GM12874 (cell line): ENCODE results near the gene SLC35B1.

Source experiments
- CTCF ChIP-seq: IDR thresholded peaks from 2 replicates; pipeline ENCODE4 v1.5.1; 2011; ENCODE audit warnings: low read depth, mild to moderate bottlenecking, control low read depth, low read length, moderate library complexity; ENCODE audit not compliant: insufficient read depth

SLC35B1 gene

GRCh38 chr17:49681106-49681979 is 26.4 kb downstream of the SLC35B1 start:
- no peak for TF ChIP-seq CTCF

GRCh38 chr17:49680314-49680713 is 27.4 kb downstream of the SLC35B1 start:
- no peak for TF ChIP-seq CTCF

- no peak for TF ChIP-seq CTCF
Measured at GRCh38 chr17:49677933-49678847, 29.6 kb downstream of the SLC35B1 start, which contains the start of gene SPOP. TSS of gene SPOP (minus strand) at chr17:49678097. CDS start at chr17:49622810, 55,287 bp downstream.

- TF ChIP-seq CTCF, result no peak
Measured at GRCh38 chr17:49677134-49677932, 30.4 kb downstream of the SLC35B1 start.

- no peak for TF ChIP-seq CTCF
Measured at GRCh38 chr17:49676276-49676868, 31.4 kb downstream of the SLC35B1 start.

GRCh38 chr17:49674507-49674906 is 33.3 kb downstream of the SLC35B1 start:
- no peak for TF ChIP-seq CTCF
